Measurements from ENCODE around the gene UFD1. TPM values are rescaled to one million over a fixed set of nuclear protein-coding genes. Genes with fewer than 3 reads are reported as not detected.
A peak's percentile ranks its signal among the peaks of the same experiment; 100 is the strongest.

UFD1 gene
- total and polyA plus RNA-seq, 9 of the 15 experiments (the other 6 are each of a cell fraction or from before 2014, with no cell fraction given): 238 to 645 (median 363) TPM

GRCh38 chr22:19476023-19476422 lies 3.0 kb downstream of the UFD1 start (continued):
- TF ChIP-seq CHD7 (IDR thresholded peaks at IDR 0.05; ENCODE audit: low read depth, low read length): peak; percentile 65
- TF ChIP-seq FOXJ2 (tag; IDR thresholded peaks at IDR 0.05): no peak
